HL-60 (cell line): ENCODE data around the gene ARL14.

ENCODE experiments used
- DNase-seq, 2 experiments: peaks; one replicate each; pipeline ENCODE4 v3.0.0-alpha.2; 2010 to 2020; ENCODE audit warnings: low read depth in 1 of 2, low spot score in 1 of 2
- H3K27ac ChIP-seq: fragments of 250-450 bp; sonication (Bioruptor Pico); replicated peaks from 2 replicates; pipeline ENCODE4 v1.5.1; 2020; ENCODE audit warnings: mild to moderate bottlenecking, moderate library complexity
- H3K27me3 ChIP-seq: fragments of 250-450 bp; sonication (Bioruptor Pico); 2 replicates; pipeline ENCODE4 v1.5.1; 2021; ENCODE audit warnings: mild to moderate bottlenecking, moderate library complexity; ENCODE audit not compliant: insufficient read depth, poor library complexity, severe bottlenecking
- H3K4me3 ChIP-seq: replicated peaks from 2 replicates; pipeline ENCODE4 v1.5.1; 2011; ENCODE audit warnings: mild to moderate bottlenecking, control low read depth, low read length; ENCODE audit not compliant: insufficient read depth
- CTCF ChIP-seq: IDR thresholded peaks from one replicate; pipeline ENCODE4 v1.5.1; 2011; ENCODE audit warnings: low read length, control low read depth, inconsistent platforms; ENCODE audit not compliant: insufficient read depth
- GABPA ChIP-seq: IDR thresholded peaks from 2 replicates; pipeline ENCODE4 v1.6.1; 2012; ENCODE audit warnings: low read depth
- POLR2AphosphoS5 ChIP-seq: IDR thresholded peaks from 2 replicates; pipeline ENCODE4 v1.6.1; 2012; ENCODE audit warnings: low read depth
- SPI1 ChIP-seq: IDR thresholded peaks from 2 replicates; pipeline ENCODE4 v1.6.1; 2012; ENCODE audit warnings: low read depth, mild to moderate bottlenecking, borderline replicate concordance
- TF ChIP-seq, protein P1 (sequence below): IDR thresholded peaks from 2 replicates; pipeline ENCODE4 v1.6.1; 2012; ENCODE audit warnings: low read depth; ENCODE audit not compliant: insufficient replicate concordance

ARL14 gene

DNA sequence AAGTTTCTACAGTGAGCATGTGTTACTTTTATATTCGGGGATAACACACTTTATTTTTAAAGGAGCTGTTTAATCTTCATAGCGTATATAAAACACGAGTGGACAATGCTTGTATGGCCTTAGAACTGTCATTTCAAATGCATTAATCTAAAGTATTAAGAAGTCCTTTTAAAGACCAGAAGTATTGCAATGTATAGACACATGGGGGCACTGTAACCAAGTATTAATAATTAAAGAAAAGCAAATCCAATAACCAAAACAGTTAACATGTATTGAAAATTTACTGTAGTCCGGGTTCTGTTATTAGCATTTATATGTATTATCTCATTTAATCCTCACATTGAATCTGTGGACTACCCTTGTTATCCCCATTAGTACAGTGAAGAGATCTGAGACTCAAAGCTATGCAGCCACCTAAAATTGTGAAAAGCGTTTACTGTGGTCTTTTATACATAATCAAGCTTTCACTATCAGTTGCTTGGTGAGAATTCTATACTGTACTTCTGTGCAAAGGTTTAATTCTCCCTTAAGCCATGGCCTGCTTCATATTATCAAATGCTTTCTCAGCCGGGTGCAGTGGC, 10.1 kb downstream of the ARL14 start:
- no peak overlapping the region for H3K27ac ChIP-seq
- H3K4me3 ChIP-seq = no peak overlapping the region
- no peak for DNase-seq
- H3K27me3 ChIP-seq = peaks cover 2% of the 10 kb centered on the region
- TF ChIP-seq GABPA (no peak), CTCF (no peak), SPI1 (no peak), POLR2AphosphoS5 (no peak)
- TF ChIP-seq, protein P1, sequence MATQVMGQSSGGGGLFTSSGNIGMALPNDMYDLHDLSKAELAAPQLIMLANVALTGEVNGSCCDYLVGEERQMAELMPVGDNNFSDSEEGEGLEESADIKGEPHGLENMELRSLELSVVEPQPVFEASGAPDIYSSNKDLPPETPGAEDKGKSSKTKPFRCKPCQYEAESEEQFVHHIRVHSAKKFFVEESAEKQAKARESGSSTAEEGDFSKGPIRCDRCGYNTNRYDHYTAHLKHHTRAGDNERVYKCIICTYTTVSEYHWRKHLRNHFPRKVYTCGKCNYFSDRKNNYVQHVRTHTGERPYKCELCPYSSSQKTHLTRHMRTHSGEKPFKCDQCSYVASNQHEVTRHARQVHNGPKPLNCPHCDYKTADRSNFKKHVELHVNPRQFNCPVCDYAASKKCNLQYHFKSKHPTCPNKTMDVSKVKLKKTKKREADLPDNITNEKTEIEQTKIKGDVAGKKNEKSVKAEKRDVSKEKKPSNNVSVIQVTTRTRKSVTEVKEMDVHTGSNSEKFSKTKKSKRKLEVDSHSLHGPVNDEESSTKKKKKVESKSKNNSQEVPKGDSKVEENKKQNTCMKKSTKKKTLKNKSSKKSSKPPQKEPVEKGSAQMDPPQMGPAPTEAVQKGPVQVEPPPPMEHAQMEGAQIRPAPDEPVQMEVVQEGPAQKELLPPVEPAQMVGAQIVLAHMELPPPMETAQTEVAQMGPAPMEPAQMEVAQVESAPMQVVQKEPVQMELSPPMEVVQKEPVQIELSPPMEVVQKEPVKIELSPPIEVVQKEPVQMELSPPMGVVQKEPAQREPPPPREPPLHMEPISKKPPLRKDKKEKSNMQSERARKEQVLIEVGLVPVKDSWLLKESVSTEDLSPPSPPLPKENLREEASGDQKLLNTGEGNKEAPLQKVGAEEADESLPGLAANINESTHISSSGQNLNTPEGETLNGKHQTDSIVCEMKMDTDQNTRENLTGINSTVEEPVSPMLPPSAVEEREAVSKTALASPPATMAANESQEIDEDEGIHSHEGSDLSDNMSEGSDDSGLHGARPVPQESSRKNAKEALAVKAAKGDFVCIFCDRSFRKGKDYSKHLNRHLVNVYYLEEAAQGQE = no peak

- no peak overlapping the region for H3K27ac ChIP-seq
- no peak overlapping the region for H3K4me3 ChIP-seq
- no peak for DNase-seq
- no peak for TF ChIP-seq SPI1
- peaks cover 4% of the 10 kb centered on the region for H3K27me3 ChIP-seq
Measured at GRCh38 chr3:160691151-160691550, 14.2 kb downstream of the ARL14 start.

DNA sequence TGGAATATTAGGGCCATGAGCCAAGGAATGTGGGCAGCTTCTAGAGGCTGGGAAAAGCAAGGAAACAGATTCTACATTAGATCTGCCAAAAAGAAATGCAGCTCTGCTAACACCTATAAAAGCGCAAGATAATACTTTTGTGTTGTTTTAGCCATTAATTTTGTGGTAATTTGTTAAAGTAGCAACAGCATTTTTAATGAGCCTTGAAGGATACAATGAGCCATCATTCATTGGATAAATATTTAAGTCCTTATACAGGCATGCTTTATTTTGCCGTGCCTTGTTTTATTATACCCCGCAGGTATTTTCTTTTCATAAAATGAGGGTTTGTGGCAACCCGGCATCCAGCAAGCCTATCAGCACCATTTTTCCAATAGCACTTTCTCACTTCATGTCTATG, 15.0 kb downstream of the ARL14 start:
- H3K27ac ChIP-seq = no peak overlapping the region
- no peak for DNase-seq
- peaks cover 4% of the 10 kb centered on the region for H3K27me3 ChIP-seq
- no peak overlapping the region for H3K4me3 ChIP-seq
- TF ChIP-seq POLR2AphosphoS5 = no peak
- no peak for TF ChIP-seq SPI1
- no peak for TF ChIP-seq CTCF
- TF ChIP-seq GABPA = no peak
- TF ChIP-seq, protein P1 = no peak

DNA sequence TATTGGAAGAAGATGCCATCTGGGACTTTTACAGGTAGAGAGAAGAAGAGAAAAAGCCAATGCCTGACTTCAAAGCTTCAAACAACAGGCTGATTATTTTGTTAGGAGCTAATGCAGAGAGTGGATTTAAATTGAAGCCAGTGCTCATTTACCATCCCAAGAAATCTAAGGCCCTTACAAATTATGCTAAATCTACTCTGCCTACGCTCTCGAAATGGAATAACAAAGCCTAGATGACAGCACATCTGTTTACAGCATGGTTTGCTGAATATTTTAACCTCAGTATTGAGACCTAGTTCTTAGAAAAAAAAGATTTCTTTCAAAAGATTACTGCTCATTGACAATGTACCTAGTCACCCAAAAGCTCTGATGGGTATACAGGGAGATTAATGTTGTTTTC, 16.2 kb downstream of the ARL14 start:
- no peak overlapping the region for H3K27ac ChIP-seq
- peaks cover 6% of the 10 kb centered on the region for H3K27me3 ChIP-seq
- TF ChIP-seq GABPA = no peak
- TF ChIP-seq, protein P1 = no peak
- TF ChIP-seq POLR2AphosphoS5 = no peak
- TF ChIP-seq CTCF = no peak
- no peak for TF ChIP-seq SPI1
- H3K4me3 ChIP-seq = no peak overlapping the region
- DNase-seq = no peak
